ENCODE results near the gene KIAA1549.
"Not testable (repeated sequence)": the region's sequence is repeated elsewhere in the genome, so short reads cannot be mapped to it uniquely, and the experiment has no call there.

Gene KIAA1549

GRCh38 chr7:138941545-138941944 lies 39.6 kb downstream of the KIAA1549 start:
- no peak for DNase-seq

- not testable (repeated sequence) for DNase-seq
Measured at GRCh38 chr7:138940602-138941001, 40.6 kb downstream of the KIAA1549 start.

DNA sequence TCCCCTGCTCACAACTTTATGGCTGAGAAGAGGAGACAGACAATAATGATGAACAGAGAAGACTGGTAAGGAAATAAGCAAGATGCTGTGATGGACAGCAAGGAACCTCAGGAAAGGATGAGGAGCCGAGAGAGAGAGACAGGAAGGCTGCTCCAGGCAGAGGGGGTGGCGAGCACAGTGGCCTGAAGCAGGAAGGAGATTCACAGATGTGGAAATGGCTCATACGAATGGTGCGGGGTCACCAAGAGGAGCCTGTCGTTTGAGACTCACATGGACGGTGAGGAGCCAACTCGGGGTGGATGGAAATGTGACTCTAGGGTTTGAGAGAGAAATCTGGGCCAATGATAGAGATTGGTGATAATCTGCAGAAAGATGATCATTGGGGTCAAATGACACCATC lies 43.7 kb downstream of the KIAA1549 start:
- DNase-seq: no peak

- no peak for DNase-seq
Measured at GRCh38 chr7:138935465-138936011, 45.7 kb downstream of the KIAA1549 start.

DNA sequence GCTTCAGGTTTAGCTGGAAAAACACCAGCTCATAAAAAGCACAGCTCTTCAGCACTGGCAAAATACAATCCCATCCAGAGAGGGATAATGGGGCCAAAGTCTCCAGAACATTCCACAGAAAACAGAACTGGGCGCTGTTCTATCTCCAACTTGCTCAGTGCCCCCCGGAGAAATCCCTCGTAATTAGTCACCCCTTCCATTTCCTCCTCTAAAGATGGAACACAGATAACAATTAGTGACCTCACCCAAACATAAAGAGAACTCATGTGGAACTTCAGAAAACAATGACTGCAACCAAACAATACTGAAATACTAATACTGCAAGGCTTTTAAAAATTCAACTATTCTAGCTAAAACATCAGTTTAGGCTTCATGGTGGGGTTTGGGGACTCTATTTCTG lies 46.3 kb downstream of the KIAA1549 start:
- DNase-seq: no peak

- DNase-seq: no peak
Measured at GRCh38 chr7:138934367-138934766, 46.8 kb downstream of the KIAA1549 start.

DNA sequence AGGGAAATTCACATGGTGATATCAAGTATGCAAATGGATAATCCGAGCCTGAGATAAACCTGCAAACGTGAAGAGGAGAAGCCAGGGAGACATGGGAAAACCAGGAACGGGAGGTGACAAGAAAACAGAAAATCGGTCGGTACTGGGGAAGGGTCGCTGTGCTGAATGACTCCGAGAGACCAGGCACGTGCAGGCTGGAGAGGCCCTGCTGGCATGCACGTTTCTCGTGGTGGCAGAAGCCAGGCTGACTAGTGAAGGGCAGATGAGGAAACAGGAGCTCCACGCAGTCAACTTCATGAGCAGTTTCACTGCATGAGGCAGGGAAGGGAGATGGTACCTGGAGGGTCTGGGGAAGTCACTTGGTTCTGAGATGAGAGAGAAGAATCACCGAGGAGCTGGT lies 48.3 kb downstream of the KIAA1549 start:
- DNase-seq: no peak

- DNase-seq: no peak
Measured at GRCh38 chr7:138932427-138932826, 48.8 kb downstream of the KIAA1549 start.

- no peak for DNase-seq
Measured at GRCh38 chr7:138929969-138930368, 51.2 kb downstream of the KIAA1549 start.

GRCh38 chr7:138926241-138926612 lies 55.0 kb downstream of the KIAA1549 start:
- DNase-seq: no peak

- no peak for DNase-seq
Measured at GRCh38 chr7:138924501-138925225, 56.5 kb downstream of the KIAA1549 start.

GRCh38 chr7:138921277-138921676 lies 59.9 kb downstream of the KIAA1549 start:
- DNase-seq: no peak

DNA sequence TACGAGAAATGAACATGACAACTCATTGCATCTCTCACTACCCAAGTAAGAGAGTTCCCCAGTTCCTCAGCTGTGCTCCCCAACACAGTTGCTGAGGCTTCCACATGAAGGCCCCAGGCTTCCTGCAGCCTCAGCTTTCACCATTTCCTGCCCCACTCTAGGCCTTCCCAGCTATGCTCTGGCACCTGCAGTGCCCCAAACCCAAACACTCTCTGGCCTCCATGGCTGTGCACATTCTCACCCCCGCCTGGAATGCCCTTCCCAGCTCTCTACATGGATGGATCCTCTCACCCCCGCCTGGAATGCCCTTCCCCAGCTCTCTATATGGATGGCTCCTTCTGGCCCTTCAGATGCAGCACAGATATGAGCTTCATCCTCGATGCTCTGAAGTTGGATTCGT lies 61.3 kb downstream of the KIAA1549 start:
- DNase-seq: no peak

- DNase-seq: no peak
Measured at GRCh38 chr7:138919216-138919615, 62.0 kb downstream of the KIAA1549 start.

- DNase-seq: no peak
Measured at GRCh38 chr7:138918756-138919155, 62.4 kb downstream of the KIAA1549 start.

- no peak for DNase-seq
Measured at GRCh38 chr7:138918176-138918575, 63.0 kb downstream of the KIAA1549 start.

- DNase-seq: no peak
Measured at GRCh38 chr7:138917771-138918170, 63.4 kb downstream of the KIAA1549 start.

GRCh38 chr7:138916731-138917130 lies 64.5 kb downstream of the KIAA1549 start:
- DNase-seq: no peak

GRCh38 chr7:138916275-138916674 lies 64.9 kb downstream of the KIAA1549 start:
- no peak for DNase-seq

DNA sequence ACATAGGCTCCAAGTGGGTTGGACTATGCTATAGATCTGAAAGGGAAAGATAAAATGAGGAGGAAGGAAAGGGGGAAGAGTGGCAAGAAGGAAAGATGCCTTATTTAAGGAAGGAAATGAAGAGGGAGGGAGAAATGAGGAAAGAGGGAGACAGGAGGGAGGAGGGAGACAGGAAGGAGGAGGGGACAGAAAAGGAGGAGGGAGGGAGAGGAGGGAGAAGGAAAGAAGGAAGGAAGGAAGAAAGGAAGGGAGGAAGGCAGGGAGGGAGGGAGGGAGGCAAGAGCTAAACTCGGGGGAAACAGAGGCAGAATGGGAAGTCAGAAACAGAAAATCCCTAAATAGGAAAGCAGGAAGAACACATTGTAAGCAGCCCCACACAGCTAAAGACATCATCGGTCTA lies 67.4 kb downstream of the KIAA1549 start:
- DNase-seq: no peak

DNA sequence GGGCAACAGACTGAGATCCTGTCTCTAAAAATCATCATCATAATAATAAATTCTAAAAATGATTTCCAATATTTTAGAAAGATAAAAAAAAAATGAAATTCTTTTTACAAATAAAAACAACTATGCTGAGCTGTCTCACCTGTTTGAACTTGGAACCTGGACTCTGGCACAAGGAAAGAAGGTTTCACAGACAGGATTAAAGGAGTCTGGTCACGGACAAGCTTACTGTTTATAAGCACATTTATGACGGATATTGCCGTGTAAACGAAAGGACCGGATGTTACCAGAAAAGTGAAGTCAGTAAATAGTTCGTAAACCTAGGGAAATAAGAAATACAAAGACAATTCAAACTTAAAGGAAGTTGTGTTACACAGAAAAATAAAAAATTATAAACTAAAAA lies 70.2 kb downstream of the KIAA1549 start:
- DNase-seq: no peak

GRCh38 chr7:138907850-138908249 lies 73.3 kb downstream of the KIAA1549 start:
- DNase-seq: no peak

DNA sequence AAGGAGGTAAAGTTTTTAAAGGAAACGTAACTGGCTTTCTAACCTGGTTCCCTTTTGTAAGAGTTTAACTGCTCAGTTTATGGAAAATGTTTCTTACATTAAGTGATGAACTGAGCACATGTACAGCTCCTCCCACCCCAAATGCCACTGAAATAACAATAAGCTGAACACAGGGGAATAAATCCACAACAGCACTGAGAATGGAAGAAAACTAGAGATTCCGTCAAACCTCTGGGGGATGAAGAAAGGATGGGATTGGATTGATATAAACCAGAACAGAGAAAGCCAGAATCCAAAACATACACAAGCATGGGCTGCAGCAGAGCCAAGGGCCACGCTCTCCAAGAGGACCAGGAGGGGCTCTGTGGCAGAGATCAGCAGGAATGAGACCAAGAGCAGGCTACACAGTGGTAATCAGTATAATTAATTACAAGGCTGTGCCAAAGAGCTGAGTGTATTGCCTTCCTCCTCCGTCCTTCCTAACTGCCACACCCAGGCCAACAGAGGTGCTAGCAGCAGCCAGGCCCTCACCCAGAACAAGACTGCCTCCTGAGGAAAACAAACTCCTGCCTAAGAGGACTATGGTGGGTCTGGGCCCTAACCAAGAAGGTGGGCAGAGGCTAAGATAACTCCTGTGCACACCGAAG lies 73.9 kb downstream of the KIAA1549 start:
- no peak for DNase-seq

- DNase-seq: no peak
Measured at GRCh38 chr7:138903859-138904435, 77.2 kb downstream of the KIAA1549 start.
